ENCODE measurements around the gene RAPGEF5. TPM values are rescaled to one million over a fixed set of nuclear protein-coding genes. Genes with fewer than 3 reads are reported as not detected.

The RAPGEF5 gene
- total RNA-seq, 1 donor from 2014 or later, result 0.70 TPM

- no peaks in the 10 kb centered on the region for H3K9me3 Mint-ChIP-seq
- H3K27me3 Mint-ChIP-seq (ENCODE audit: insufficient read depth), result peaks cover 7% of the 10 kb centered on the region
- H3K27ac Mint-ChIP-seq, result peak overlapping the region; percentile 31
- no peak overlapping the region for H3K4me3 Mint-ChIP-seq
- H3K4me1 Mint-ChIP-seq (ENCODE audit: low read depth), result no peaks in the 10 kb centered on the region
- intact Hi-C loops (cut with micrococcal nuclease), result no loop called here
- no peaks in the 10 kb centered on the region for H3K36me3 Mint-ChIP-seq (ENCODE audit: low read depth)
- no peak for DNase-seq (ENCODE audit: low spot score)
Observed at GRCh38 chr7:22281481-22281880, 75.5 kb downstream of the RAPGEF5 start.

GRCh38 chr7:22280031-22280430, 76.9 kb downstream of the RAPGEF5 start:
- no peak overlapping the region for H3K27ac Mint-ChIP-seq
- no peaks in the 10 kb centered on the region for H3K36me3 Mint-ChIP-seq (ENCODE audit: low read depth)
- intact Hi-C loops (cut with micrococcal nuclease), result no loop called here
- H3K4me3 Mint-ChIP-seq, result no peak overlapping the region
- H3K4me1 Mint-ChIP-seq (ENCODE audit: low read depth), result no peaks in the 10 kb centered on the region
- H3K9me3 Mint-ChIP-seq, result no peaks in the 10 kb centered on the region
- no peak for DNase-seq (ENCODE audit: low spot score)
- peaks cover 7% of the 10 kb centered on the region for H3K27me3 Mint-ChIP-seq (ENCODE audit: insufficient read depth)

- intact Hi-C loops (cut with micrococcal nuclease), result loop anchor here (2.0 kb wide), 1 partner anchor 76 kb away; no protein-coding TSS in a partner anchor
- Mint-ChIP-seq H3K9me3 (no peaks in the 10 kb centered on the region), H3K4me3 (no peak overlapping the region), H3K27me3 (ENCODE audit: insufficient read depth) (peaks cover 6% of the 10 kb centered on the region), H3K36me3 (ENCODE audit: low read depth) (no peaks in the 10 kb centered on the region), H3K4me1 (ENCODE audit: low read depth) (no peaks in the 10 kb centered on the region), H3K27ac (no peak overlapping the region)
- DNase-seq (ENCODE audit: low spot score), result no peak
Observed at GRCh38 chr7:22278660-22279059, 78.3 kb downstream of the RAPGEF5 start.

DNA sequence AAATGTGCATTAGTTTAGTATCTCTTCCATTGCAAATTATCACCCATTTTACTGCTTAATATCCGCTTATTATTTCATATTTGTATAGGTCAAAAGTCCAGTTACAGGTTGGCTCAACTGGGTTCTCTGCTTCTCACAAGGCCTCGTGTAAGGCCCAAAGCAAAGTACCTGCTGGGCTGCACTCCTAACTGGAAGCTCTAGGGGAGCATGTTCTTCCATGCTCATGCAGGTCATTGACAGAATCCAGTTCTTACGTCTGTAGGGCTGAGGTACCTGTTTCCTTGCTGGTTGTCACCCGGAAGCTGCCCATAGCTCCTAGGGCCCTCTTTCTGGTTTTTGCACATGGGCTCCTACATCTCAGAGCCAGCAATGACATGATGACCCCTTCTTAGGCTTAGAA, 79.6 kb downstream of the RAPGEF5 start:
- intact Hi-C loops (cut with micrococcal nuclease), result no loop called here
- Mint-ChIP-seq H3K4me1 (ENCODE audit: low read depth) (no peaks in the 10 kb centered on the region), H3K4me3 (no peak overlapping the region), H3K9me3 (no peaks in the 10 kb centered on the region), H3K27ac (no peak overlapping the region), H3K36me3 (ENCODE audit: low read depth) (no peaks in the 10 kb centered on the region), H3K27me3 (ENCODE audit: insufficient read depth) (peaks cover 5% of the 10 kb centered on the region)
- DNase-seq (ENCODE audit: low spot score), result no peak

GRCh38 chr7:22275661-22276060, 81.3 kb downstream of the RAPGEF5 start:
- Mint-ChIP-seq H3K4me1 (ENCODE audit: low read depth) (no peaks in the 10 kb centered on the region), H3K4me3 (no peak overlapping the region), H3K9me3 (no peaks in the 10 kb centered on the region), H3K36me3 (ENCODE audit: low read depth) (no peaks in the 10 kb centered on the region), H3K27ac (no peak overlapping the region), H3K27me3 (ENCODE audit: insufficient read depth) (peaks cover 5% of the 10 kb centered on the region)
- intact Hi-C loops (cut with micrococcal nuclease), result no loop called here
- no peak for DNase-seq (ENCODE audit: low spot score)

GRCh38 chr7:22271311-22271710, 85.6 kb downstream of the RAPGEF5 start:
- H3K4me1 Mint-ChIP-seq (ENCODE audit: low read depth), result peaks cover 9% of the 10 kb centered on the region
- H3K9me3 Mint-ChIP-seq, result no peaks in the 10 kb centered on the region
- DNase-seq (ENCODE audit: low spot score), result no peak
- H3K4me3 Mint-ChIP-seq, result no peak overlapping the region
- intact Hi-C loops (cut with micrococcal nuclease), result no loop called here
- H3K27me3 Mint-ChIP-seq (ENCODE audit: insufficient read depth), result peaks cover 4% of the 10 kb centered on the region
- H3K27ac Mint-ChIP-seq, result no peak overlapping the region
- H3K36me3 Mint-ChIP-seq (ENCODE audit: low read depth), result no peaks in the 10 kb centered on the region

GRCh38 chr7:22270371-22270770, 86.6 kb downstream of the RAPGEF5 start:
- H3K27ac Mint-ChIP-seq, result no peak overlapping the region
- peaks cover 6% of the 10 kb centered on the region for H3K27me3 Mint-ChIP-seq (ENCODE audit: insufficient read depth)
- no peaks in the 10 kb centered on the region for H3K36me3 Mint-ChIP-seq (ENCODE audit: low read depth)
- H3K9me3 Mint-ChIP-seq, result no peaks in the 10 kb centered on the region
- H3K4me1 Mint-ChIP-seq (ENCODE audit: low read depth), result peaks cover 9% of the 10 kb centered on the region
- no peak for DNase-seq (ENCODE audit: low spot score)
- intact Hi-C loops (cut with micrococcal nuclease), result no loop called here
- no peak overlapping the region for H3K4me3 Mint-ChIP-seq

DNA sequence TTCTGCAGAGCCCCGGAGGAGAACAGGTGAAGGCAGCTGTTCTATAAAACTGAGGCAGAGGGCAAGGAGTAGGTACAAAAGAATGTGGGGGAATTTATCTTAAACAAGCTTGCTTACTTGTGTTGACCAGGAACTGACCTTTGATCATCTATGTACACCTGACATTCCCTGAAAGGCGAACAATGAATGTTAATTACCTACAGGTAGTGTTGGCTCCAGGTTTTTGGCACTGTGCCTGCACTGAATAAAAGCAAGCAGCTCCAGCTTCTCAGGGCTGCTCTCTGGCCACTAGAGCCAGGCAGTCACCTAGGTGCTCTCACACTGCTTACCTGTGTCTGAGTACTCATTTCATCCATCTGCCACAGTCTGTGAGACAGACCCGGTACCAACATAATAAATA, 87.0 kb downstream of the RAPGEF5 start:
- H3K27ac Mint-ChIP-seq, result no peak overlapping the region
- peaks cover 9% of the 10 kb centered on the region for H3K4me1 Mint-ChIP-seq (ENCODE audit: low read depth)
- peaks cover 6% of the 10 kb centered on the region for H3K27me3 Mint-ChIP-seq (ENCODE audit: insufficient read depth)
- H3K36me3 Mint-ChIP-seq (ENCODE audit: low read depth), result no peaks in the 10 kb centered on the region
- H3K4me3 Mint-ChIP-seq, result no peak overlapping the region
- DNase-seq (ENCODE audit: low spot score), result no peak
- no peaks in the 10 kb centered on the region for H3K9me3 Mint-ChIP-seq
- intact Hi-C loops (cut with micrococcal nuclease), result no loop called here

GRCh38 chr7:22268884-22269421, 88.0 kb downstream of the RAPGEF5 start:
- Mint-ChIP-seq H3K4me1 (ENCODE audit: low read depth) (peaks cover 9% of the 10 kb centered on the region), H3K27ac (no peak overlapping the region), H3K9me3 (no peaks in the 10 kb centered on the region), H3K4me3 (no peak overlapping the region), H3K27me3 (ENCODE audit: insufficient read depth) (peaks cover 9% of the 10 kb centered on the region), H3K36me3 (ENCODE audit: low read depth) (no peaks in the 10 kb centered on the region)
- intact Hi-C loops (cut with micrococcal nuclease), result no loop called here
- DNase-seq (ENCODE audit: low spot score), result no peak

- no peak for DNase-seq (ENCODE audit: low spot score)
- Mint-ChIP-seq H3K4me1 (ENCODE audit: low read depth) (peaks cover 9% of the 10 kb centered on the region), H3K36me3 (ENCODE audit: low read depth) (no peaks in the 10 kb centered on the region), H3K27me3 (ENCODE audit: insufficient read depth) (peaks cover 9% of the 10 kb centered on the region), H3K4me3 (no peak overlapping the region), H3K27ac (no peak overlapping the region), H3K9me3 (no peaks in the 10 kb centered on the region)
- intact Hi-C loops (cut with micrococcal nuclease), result no loop called here
Observed at GRCh38 chr7:22267930-22268615, 88.9 kb downstream of the RAPGEF5 start.

GRCh38 chr7:22262538-22262937, 94.4 kb downstream of the RAPGEF5 start:
- H3K4me3 Mint-ChIP-seq, result no peak overlapping the region
- no peaks in the 10 kb centered on the region for H3K4me1 Mint-ChIP-seq (ENCODE audit: low read depth)
- H3K27ac Mint-ChIP-seq, result no peak overlapping the region
- intact Hi-C loops (cut with micrococcal nuclease), result no loop called here
- H3K9me3 Mint-ChIP-seq, result no peaks in the 10 kb centered on the region
- H3K27me3 Mint-ChIP-seq (ENCODE audit: insufficient read depth), result peaks cover 14% of the 10 kb centered on the region
- DNase-seq (ENCODE audit: low spot score), result no peak
- no peaks in the 10 kb centered on the region for H3K36me3 Mint-ChIP-seq (ENCODE audit: low read depth)

DNA sequence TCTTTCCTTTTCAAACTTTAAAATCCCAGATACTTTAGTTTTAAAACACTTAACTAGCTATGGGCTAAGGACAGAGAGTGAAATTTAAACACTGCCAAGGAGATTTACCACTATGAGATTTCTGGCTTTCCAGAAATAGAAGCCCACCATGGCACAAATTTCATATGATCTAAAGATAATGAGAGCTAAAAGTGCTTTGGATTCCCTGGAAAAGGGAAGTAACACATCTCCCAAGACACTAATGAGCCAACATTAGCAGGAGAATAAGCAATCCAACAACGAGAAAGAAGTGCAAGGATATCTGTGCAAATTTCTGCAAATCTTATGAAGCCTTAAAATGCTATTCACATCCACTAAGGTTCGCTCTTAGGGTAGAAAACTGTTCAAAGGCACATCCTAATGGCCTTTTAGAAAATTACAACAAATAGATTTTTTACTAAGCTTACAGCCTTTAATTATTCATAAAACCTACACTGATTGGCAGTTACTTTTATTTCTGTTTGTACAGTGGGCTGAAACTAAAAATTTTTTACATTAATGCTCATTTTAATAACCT, 100.3 kb downstream of the RAPGEF5 start:
- H3K27ac Mint-ChIP-seq, result no peak overlapping the region
- H3K4me1 Mint-ChIP-seq (ENCODE audit: low read depth), result peaks cover 7% of the 10 kb centered on the region
- DNase-seq (ENCODE audit: low spot score), result no peak
- H3K4me3 Mint-ChIP-seq, result no peak overlapping the region
- intact Hi-C loops (cut with micrococcal nuclease), result no loop called here
- no peaks in the 10 kb centered on the region for H3K36me3 Mint-ChIP-seq (ENCODE audit: low read depth)
- H3K27me3 Mint-ChIP-seq (ENCODE audit: insufficient read depth), result peaks cover 13% of the 10 kb centered on the region
- H3K9me3 Mint-ChIP-seq, result no peaks in the 10 kb centered on the region

DNA sequence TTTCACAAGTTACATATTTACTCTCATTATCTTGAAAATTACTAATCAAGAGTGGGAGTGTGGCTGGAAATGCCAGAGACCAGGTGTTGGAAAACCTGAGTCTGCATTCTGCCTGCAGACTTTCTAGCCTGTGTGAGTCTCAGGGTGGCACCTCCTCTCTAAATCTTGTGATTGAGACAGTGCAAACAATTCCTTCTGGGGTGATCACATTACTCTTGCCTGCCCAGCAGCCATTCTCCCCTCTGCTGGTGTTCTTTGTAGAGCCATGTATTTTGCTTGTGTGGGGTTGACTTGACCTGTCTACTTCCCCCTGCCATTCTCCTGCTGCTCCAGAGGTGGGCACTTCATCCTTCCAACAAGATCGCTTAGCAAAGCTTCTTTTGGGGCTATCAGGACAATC, 101.1 kb downstream of the RAPGEF5 start:
- peaks cover 7% of the 10 kb centered on the region for H3K4me1 Mint-ChIP-seq (ENCODE audit: low read depth)
- no peak overlapping the region for H3K27ac Mint-ChIP-seq
- H3K4me3 Mint-ChIP-seq, result no peak overlapping the region
- peaks cover 13% of the 10 kb centered on the region for H3K27me3 Mint-ChIP-seq (ENCODE audit: insufficient read depth)
- no peaks in the 10 kb centered on the region for H3K36me3 Mint-ChIP-seq (ENCODE audit: low read depth)
- intact Hi-C loops (cut with micrococcal nuclease), result no loop called here
- DNase-seq (ENCODE audit: low spot score), result no peak
- no peaks in the 10 kb centered on the region for H3K9me3 Mint-ChIP-seq
